HepG2 (cell line): ENCODE results near the gene ANXA5. TPM values are rescaled to one million over a fixed set of nuclear protein-coding genes. Genes with fewer than 3 reads are reported as not detected.

Experiments
- ATAC-seq: fragments of 200-7000 bp; cut with Tn5 transposase; 3 replicates; pipeline ENCODE4 v1.9.1; 2020; ENCODE audit warnings: mild to moderate bottlenecking, moderate library complexity
- BruUV-seq: library from RNA; stranded (reverse); fragments of 400-500 nt; replicated peaks from 2 replicates; lab custom pipeline; 2021; lab: Mats Ljungman, UMichigan
- CTCF ChIA-PET: fragments of 300-600 bp; formaldehyde crosslinking; extraction: SDS; loops from one replicate; lab custom pipeline; 2021; ENCODE audit warnings: low total read pairs, inconsistent platforms, low intra/inter-chr PET ratio; lab: Yijun Ruan, JAX
- POLR2A ChIA-PET: fragments of 350-600 bp; sonication (Branson Sonifier 250); formaldehyde crosslinking; loops from one replicate; lab custom pipeline; 2020; ENCODE audit warnings: antibody characterized with exemption, inconsistent platforms; lab: Yijun Ruan, JAX
- DNase-seq: peaks from one replicate; pipeline ENCODE4 v3.0.0-alpha.2; 2015; ENCODE audit warnings: low spot score
- FAIRE-seq: peaks from 3 replicates; lab custom pipeline; 2011; peaks lifted over from hg19 to GRCh38; lab: Jason Lieb, UNC
- H2AFZ ChIP-seq: one replicate; pipeline ENCODE4 v1.6.1; 2011; ENCODE audit warnings: low read length, inconsistent platforms
- H3K27ac ChIP-seq: fragments of 300-600 bp; 3 replicates; pipeline ENCODE4 v1.8.0; 2011; ENCODE audit warnings: mixed run types, mild to moderate bottlenecking, mixed read lengths, low read length, inconsistent platforms; ENCODE audit not compliant: insufficient read depth; ENCODE audit errors: extremely low read length
- H3K27me3 ChIP-seq, 2 experiments: fragments of 200-600 bp in 1 of 2; 2 replicates in 1 of 2; 3 replicates in 1 of 2; pipeline versions ENCODE4 v1.6.0 to v1.8.0; 2011; ENCODE audit warnings: low read length in 2 of 2, mild to moderate bottlenecking in 2 of 2, moderate library complexity in 2 of 2, inconsistent platforms in 1 of 2; ENCODE audit not compliant: insufficient read depth in 2 of 2, control insufficient read depth in 1 of 2
- H3K36me3 ChIP-seq, 2 experiments: fragments of 200-600 bp in 1 of 2; replicated peaks in 1 of 2; 2 replicates in 1 of 2; 3 replicates in 1 of 2; pipeline versions ENCODE4 v1.5.1 to v1.8.0; 2011; ENCODE audit warnings: low read length in 2 of 2, inconsistent platforms in 1 of 2; ENCODE audit not compliant: insufficient read depth in 2 of 2, control insufficient read depth in 1 of 2
- H3K4me1 ChIP-seq: 2 replicates; pipeline ENCODE4 v1.5.1; 2012; ENCODE audit warnings: low read length, inconsistent platforms; ENCODE audit not compliant: insufficient read depth
- H3K4me2 ChIP-seq: 2 replicates; pipeline ENCODE4 v1.6.0; 2011; ENCODE audit warnings: low read depth, low read length, inconsistent platforms
- H3K4me3 ChIP-seq, 3 experiments: fragments of 200-600 bp in 1 of 3; sonication (generic), shearing (Covaris generic) in 1 of 3; replicated peaks in 1 of 3; 2 replicates each; pipeline ENCODE4 v1.5.1; 2011 to 2016; ENCODE audit warnings: low read length in 3 of 3, inconsistent platforms in 2 of 3, low read depth in 2 of 3, mild to moderate bottlenecking in 2 of 3, control low read depth in 1 of 3, mixed read lengths in 1 of 3; ENCODE audit not compliant: insufficient read depth in 1 of 3
- H3K79me2 ChIP-seq: one replicate; pipeline ENCODE4 v1.6.1; 2011; ENCODE audit warnings: low read length, inconsistent platforms; ENCODE audit not compliant: insufficient read depth
- H3K9ac ChIP-seq: 2 replicates; pipeline ENCODE4 v1.6.0; 2011; ENCODE audit warnings: mild to moderate bottlenecking, low read depth, low read length, inconsistent platforms; ENCODE audit not compliant: insufficient read depth
- H3K9me3 ChIP-seq: 2 replicates; pipeline ENCODE4 v1.5.1; 2012; ENCODE audit warnings: mild to moderate bottlenecking, low read length
- H4K20me1 ChIP-seq: 2 replicates; pipeline ENCODE4 v1.6.0; 2011; ENCODE audit warnings: inconsistent platforms, mild to moderate bottlenecking, low read length, moderate library complexity; ENCODE audit not compliant: insufficient read depth
- DNMT1 ChIP-seq: sonication (generic); formaldehyde crosslinking; IDR thresholded peaks from 2 replicates; pipeline ENCODE4 v1.5.1; 2020; ENCODE audit warnings: mild to moderate bottlenecking, missing genetic modification reagents
- ZEB1 ChIP-seq: IDR thresholded peaks from 2 replicates; pipeline ENCODE4 v1.6.1; 2012; ENCODE audit warnings: mild to moderate bottlenecking, low read depth, inconsistent platforms; ENCODE audit not compliant: insufficient replicate concordance
- ZNF12 ChIP-seq: sonication (generic); formaldehyde crosslinking; IDR thresholded peaks from 2 replicates; pipeline ENCODE4 v1.5.0; 2020; ENCODE audit warnings: missing genetic modification reagents
- ZNF264 ChIP-seq: sonication (generic); formaldehyde crosslinking; IDR thresholded peaks from 2 replicates; pipeline ENCODE4 v1.4.0; 2020; ENCODE audit warnings: missing genetic modification reagents
- ZNF407 ChIP-seq: sonication (generic); formaldehyde crosslinking; IDR thresholded peaks from one replicate; pipeline ENCODE4 v1.5.1; 2020; ENCODE audit warnings: mild to moderate bottlenecking, missing genetic modification reagents; ENCODE audit errors: not compliant biosample characterization
- WGBS: methylation state at CpG from one replicate; pipeline ENCODE4 v1.1.6; 2017; ENCODE audit warnings: low lambda C conversion rate; 5-methylcytosine and 5-hydroxymethylcytosine counted together
- in situ Hi-C: cut with HindIII; loops from 2 replicates; pipeline ENCODE4 v1.10.0; 2017; ENCODE audit warnings: low pct_unique_long_range_greater_than_20kb; ENCODE audit not compliant: extremely low pct_ligation_motif_present
- intact Hi-C: fragments of 100-400 bp; cut with micrococcal nuclease; formaldehyde crosslinking; loops from one replicate; pipeline ENCODE4 v1.10.0; 2022; ENCODE audit not compliant: unreplicated experiment
- polyA plus RNA-seq, 8 experiments: library from polyadenylated mRNA; depleted of rRNA in 3 of 8; stranded (reverse) in 7 of 8; unstranded in 1 of 8; fragments of >200 nt; fragmentation: Illumina TruSeq in 4 of 8; extraction: Trizol in 4 of 8; gene quantifications; 2 replicates each; pipeline versions ENCODE4 v1.2.1 to v1.2.3, GENCODE V29; 2011 to 2016; ENCODE audit warnings: low read depth in 4 of 8, missing spikeins in 1 of 8, mixed read lengths in 1 of 8; ENCODE audit not compliant: insufficient read depth in 1 of 8
- total RNA-seq, 5 experiments: library from RNA; depleted of rRNA; stranded (reverse); fragments of >200 nt; fragmentation: Illumina TruSeq; extraction: Trizol; gene quantifications; 2 replicates each; pipeline ENCODE4 v1.2.3, GENCODE V29; 2016; ENCODE audit warnings: low read depth in 1 of 5

ANXA5 gene
- total and polyA plus RNA-seq, 2 of the 13 experiments (the other 11 are each of a cell fraction or from before 2014, with no cell fraction given): 209 to 342 TPM

- H3K4me1 ChIP-seq: no peaks in the 10 kb centered on the region
- H3K4me3 ChIP-seq: no peak overlapping the region
- in situ Hi-C loops: loop anchor here (10.0 kb wide), 1 partner anchor 54 kb away; no protein-coding TSS in a partner anchor
- intact Hi-C loops: loop anchor here (5.0 kb wide), 1 partner anchor 52 kb away; no protein-coding TSS in a partner anchor
- peaks cover 0 to 6% of the 10 kb centered on the region in 2 experiments; a peak in 2 of 5 replicates for H3K27me3 ChIP-seq
- H3K9ac ChIP-seq: no peak overlapping the region
- no peak for TF ChIP-seq ZNF12
- no peak for TF ChIP-seq ZNF407
- TF ChIP-seq DNMT1 (CRISPR knock-in tag): no peak
- no peak for TF ChIP-seq ZNF264 (CRISPR knock-in tag)
- TF ChIP-seq ZEB1: no peak
- TF ChIP-seq, all 625 proteins: peak for 0
- ATAC-seq (no peak), DNase-seq (no peak), FAIRE-seq (no peak)
- Histone ChIP-seq H4K20me1 (no peaks in the 10 kb centered on the region), H3K9me3 (no peaks in the 10 kb centered on the region), H3K27ac (no peak overlapping the region), H3K79me2 (no peaks in the 10 kb centered on the region), H3K4me2 (no peak overlapping the region), H2AFZ (no peak overlapping the region), H3K36me3 (no peaks in the 10 kb centered on the region)
- BruUV-seq: no TSS peak
- 59% methylated on average over 3 of the region's 3 CpGs for WGBS
- CTCF ChIA-PET: no interaction called here
- POLR2A ChIA-PET: no interaction called here
These were observed 32.0 kb upstream of the ANXA5 start for GRCh38 chr4:121728798-121729226.
